Measurements from ENCODE around the gene MYH11.
"Not testable (repeated sequence)": the region's sequence is repeated elsewhere in the genome, so short reads cannot be mapped to it uniquely, and the experiment has no call there.

MYH11 gene

DNA sequence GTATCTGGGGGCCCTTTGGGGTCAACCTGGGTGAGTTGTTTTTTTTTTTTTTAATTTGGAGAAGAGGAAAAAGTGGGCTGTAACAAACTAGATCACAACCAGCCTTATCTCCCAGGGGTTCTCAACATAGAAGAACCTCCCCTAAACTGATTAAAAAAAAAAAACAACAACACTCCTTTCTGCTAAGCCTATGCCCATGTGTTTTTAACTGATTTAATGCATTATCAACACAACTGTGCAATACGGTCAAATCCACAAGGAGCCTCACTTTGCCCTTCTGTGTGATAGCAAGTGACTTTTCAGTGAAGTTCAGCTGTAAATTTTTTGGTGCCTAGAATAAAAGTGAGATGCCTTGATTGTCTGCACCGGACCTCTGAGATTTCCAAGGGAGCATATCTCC lies 646 bp downstream of the MYH11 start:
- Histone ChIP-seq H3K4me3 (ENCODE audit: low read depth in 1 of 2, low read length in 1 of 2) (no peak overlapping the region), H3K27ac (no peak overlapping the region), H3K9me3 (no peaks in the 10 kb centered on the region), H3K27me3 (peaks cover 64% of the 10 kb centered on the region), H3K4me1 (ENCODE audit: control insufficient read depth in 1 of 2, insufficient read depth in 1 of 2, low read depth in 1 of 2, low read length in 1 of 2) (peaks cover 10 to 17% of the 10 kb centered on the region in 2 experiments), H3K36me3 (no peaks in the 10 kb centered on the region)
- TF ChIP-seq, protein P1, sequence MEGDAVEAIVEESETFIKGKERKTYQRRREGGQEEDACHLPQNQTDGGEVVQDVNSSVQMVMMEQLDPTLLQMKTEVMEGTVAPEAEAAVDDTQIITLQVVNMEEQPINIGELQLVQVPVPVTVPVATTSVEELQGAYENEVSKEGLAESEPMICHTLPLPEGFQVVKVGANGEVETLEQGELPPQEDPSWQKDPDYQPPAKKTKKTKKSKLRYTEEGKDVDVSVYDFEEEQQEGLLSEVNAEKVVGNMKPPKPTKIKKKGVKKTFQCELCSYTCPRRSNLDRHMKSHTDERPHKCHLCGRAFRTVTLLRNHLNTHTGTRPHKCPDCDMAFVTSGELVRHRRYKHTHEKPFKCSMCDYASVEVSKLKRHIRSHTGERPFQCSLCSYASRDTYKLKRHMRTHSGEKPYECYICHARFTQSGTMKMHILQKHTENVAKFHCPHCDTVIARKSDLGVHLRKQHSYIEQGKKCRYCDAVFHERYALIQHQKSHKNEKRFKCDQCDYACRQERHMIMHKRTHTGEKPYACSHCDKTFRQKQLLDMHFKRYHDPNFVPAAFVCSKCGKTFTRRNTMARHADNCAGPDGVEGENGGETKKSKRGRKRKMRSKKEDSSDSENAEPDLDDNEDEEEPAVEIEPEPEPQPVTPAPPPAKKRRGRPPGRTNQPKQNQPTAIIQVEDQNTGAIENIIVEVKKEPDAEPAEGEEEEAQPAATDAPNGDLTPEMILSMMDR (IDR thresholded peaks at IDR 0.05) = no peak

DNA sequence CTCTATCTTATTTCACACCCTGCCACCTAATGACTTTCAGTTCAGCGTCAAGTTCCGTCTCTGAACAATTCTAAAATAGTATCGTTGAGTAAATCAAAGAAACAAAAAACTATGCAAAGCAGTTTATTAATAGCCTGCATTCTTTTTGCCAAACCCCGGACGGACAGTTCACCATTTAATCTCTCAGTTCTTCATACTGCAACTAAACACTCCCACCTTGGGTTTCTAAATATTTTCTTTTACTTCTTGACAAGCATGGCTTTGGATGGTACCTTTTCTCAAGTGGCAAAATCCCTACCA lies 1.2 kb downstream of the MYH11 start:
- TF ChIP-seq, protein P1 (IDR thresholded peaks at IDR 0.05) = no peak
- Histone ChIP-seq H3K9me3 (no peaks in the 10 kb centered on the region), H3K27ac (no peak overlapping the region), H3K4me1 (ENCODE audit: control insufficient read depth in 1 of 2, insufficient read depth in 1 of 2, low read depth in 1 of 2, low read length in 1 of 2) (peaks cover 10 to 17% of the 10 kb centered on the region in 2 experiments), H3K36me3 (no peaks in the 10 kb centered on the region), H3K27me3 (peaks cover 64% of the 10 kb centered on the region), H3K4me3 (ENCODE audit: low read depth in 1 of 2, low read length in 1 of 2) (no peak overlapping the region)

DNA sequence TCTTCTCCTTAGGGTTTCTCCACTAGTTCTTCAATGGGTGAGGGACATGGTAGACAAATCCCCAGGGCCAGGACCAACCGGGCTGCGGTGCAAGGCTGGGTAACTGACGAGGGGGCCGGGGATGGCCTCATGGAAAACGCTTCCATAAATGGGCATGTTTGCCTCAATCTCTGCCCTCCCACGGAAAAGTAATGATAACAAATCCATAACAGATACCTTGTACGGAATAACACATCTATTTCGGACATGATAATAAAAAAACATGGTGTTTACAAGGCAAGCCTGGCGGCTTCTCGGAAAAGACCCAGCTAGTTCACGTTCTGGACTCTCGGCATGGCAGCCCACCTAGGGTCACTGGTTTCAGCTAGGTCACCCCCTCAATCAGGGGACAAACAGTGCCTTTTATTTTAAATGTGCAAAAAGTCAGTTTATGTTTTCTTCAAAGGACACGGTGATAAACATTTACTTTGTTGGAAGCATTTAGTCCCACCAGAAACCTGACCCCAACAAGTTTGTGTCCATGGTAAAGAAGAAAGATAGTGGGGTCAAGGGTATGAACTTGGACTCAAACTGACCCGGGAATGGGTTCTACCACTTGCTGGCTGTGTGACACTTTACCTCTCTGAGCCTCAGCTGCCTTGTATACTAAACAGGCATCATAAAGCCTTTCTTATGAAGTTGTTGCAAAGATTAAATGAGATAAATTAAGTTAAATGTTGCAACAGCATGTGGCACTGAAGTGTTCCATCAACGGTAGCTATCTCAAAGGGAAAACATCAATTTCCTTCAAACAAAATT lies 1.7 kb downstream of the MYH11 start:
- Histone ChIP-seq H3K27ac (no peak overlapping the region), H3K27me3 (peaks cover 64% of the 10 kb centered on the region), H3K36me3 (no peaks in the 10 kb centered on the region), H3K9me3 (no peaks in the 10 kb centered on the region), H3K4me3 (ENCODE audit: low read depth in 1 of 2, low read length in 1 of 2) (no peak overlapping the region), H3K4me1 (ENCODE audit: control insufficient read depth in 1 of 2, insufficient read depth in 1 of 2, low read depth in 1 of 2, low read length in 1 of 2) (peaks cover 10 to 17% of the 10 kb centered on the region in 2 experiments)
- TF ChIP-seq, protein P1 (IDR thresholded peaks at IDR 0.05) = no peak

DNA sequence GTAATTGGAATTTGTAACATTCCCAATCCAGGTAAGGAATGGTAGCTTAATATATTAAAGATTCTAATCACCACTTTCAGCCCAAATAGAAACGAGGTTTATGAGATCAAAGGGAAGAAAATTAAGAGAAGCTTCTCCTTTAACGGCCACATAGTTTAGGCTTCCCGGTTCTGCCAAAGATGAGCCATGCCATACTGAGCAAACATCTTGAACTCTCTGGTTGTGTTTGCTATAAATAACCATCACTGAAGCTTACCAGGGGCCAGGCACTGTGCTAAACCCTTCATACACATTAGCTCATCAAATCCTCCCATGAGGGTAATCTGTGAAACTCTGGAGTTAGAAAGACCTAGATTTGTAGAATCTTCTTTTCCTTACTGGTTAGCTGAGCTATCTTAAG lies 2.8 kb downstream of the MYH11 start:
- TF ChIP-seq, protein P1 (IDR thresholded peaks at IDR 0.05) = no peak

DNA sequence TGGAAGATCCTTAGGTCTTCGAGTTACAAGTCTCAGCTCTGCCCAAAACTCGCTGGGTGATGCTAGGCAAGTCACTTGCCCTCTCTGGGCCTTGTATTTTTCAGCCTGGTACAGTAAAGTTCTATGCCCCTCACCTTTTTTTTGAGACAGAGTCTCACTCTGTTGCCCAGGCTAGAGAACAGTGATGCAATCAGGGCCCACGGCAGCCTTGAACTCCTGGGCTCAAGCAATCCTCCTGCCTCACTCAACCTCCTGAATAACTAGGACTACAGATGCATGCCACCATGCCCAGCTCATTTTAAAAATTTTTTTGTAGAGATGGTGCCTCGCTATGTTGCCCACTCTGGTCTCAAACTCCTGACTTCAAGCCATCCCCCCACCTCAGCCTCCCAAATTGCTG lies 3.8 kb downstream of the MYH11 start:
- Histone ChIP-seq H3K9me3 (no peaks in the 10 kb centered on the region), H3K4me3 (ENCODE audit: low read depth in 1 of 2, low read length in 1 of 2) (no peak overlapping the region), H3K4me1 (ENCODE audit: control insufficient read depth in 1 of 2, insufficient read depth in 1 of 2, low read depth in 1 of 2, low read length in 1 of 2) (peaks cover 10 to 13% of the 10 kb centered on the region in 2 experiments), H3K36me3 (no peaks in the 10 kb centered on the region), H3K27me3 (peaks cover 46% of the 10 kb centered on the region), H3K27ac (no peak overlapping the region)
- TF ChIP-seq, protein P1 (IDR thresholded peaks at IDR 0.05) = no peak

More for the DNA sequence above, 2.8 kb downstream of the MYH11 start:
- no peaks in the 10 kb centered on the region for H3K9me3 ChIP-seq
- no peaks in the 10 kb centered on the region for H3K36me3 ChIP-seq
- H3K27ac ChIP-seq = no peak overlapping the region
- H3K4me1 ChIP-seq (ENCODE audit: control insufficient read depth in 1 of 2, insufficient read depth in 1 of 2, low read depth in 1 of 2, low read length in 1 of 2) = peaks cover 10 to 17% of the 10 kb centered on the region in 2 experiments
- peaks cover 56% of the 10 kb centered on the region for H3K27me3 ChIP-seq
- no peak overlapping the region for H3K4me3 ChIP-seq (ENCODE audit: low read depth in 1 of 2, low read length in 1 of 2)

DNA sequence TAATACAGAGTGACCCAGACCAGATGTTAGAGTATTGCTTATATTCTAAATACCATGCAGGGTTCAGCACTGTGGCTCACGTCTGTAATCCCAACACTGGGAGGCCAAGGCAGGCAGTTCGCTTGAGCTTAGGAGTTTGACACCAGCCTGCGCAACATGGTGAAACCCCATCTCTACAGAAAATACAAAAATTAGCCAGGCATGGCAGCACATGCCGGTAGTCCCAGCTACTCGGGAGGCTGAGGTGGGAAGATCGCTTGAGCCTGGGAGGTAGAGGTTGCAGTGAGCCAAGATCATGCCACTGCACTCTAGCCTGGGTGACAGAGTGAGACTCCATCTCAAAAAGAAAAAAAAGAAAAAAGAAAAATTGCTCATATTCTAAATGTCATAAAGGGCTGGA lies 6.3 kb downstream of the MYH11 start:
- peaks cover 21% of the 10 kb centered on the region for H3K27me3 ChIP-seq
- not testable (repeated sequence) for H3K4me3 ChIP-seq (ENCODE audit: low read depth in 1 of 2, low read length in 1 of 2); H3K9me3 ChIP-seq; H3K36me3 ChIP-seq; H3K27ac ChIP-seq; H3K4me1 ChIP-seq (ENCODE audit: control insufficient read depth in 1 of 2, insufficient read depth in 1 of 2, low read depth in 1 of 2, low read length in 1 of 2)
